CD8-positive, alpha-beta memory T cell (primary cell): ENCODE results near the gene ZNF230. TPM values are rescaled to one million over a fixed set of nuclear protein-coding genes. Genes with fewer than 3 reads are reported as not detected.

ENCODE experiments used
- CTCF ChIA-PET: fragments of 350-600 bp; sonication (Branson Sonifier 250); formaldehyde crosslinking; loops from one replicate; lab custom pipeline; 2021; ENCODE audit warnings: antibody characterized with exemption; lab: Charles Lee
- POLR2A ChIA-PET: fragments of 350-600 bp; sonication (Branson Sonifier 250); formaldehyde crosslinking; loops from one replicate; lab custom pipeline; 2021; ENCODE audit warnings: antibody characterized with exemption; lab: Charles Lee
- DNase-seq, 5 donors: peaks; one replicate each; pipeline versions ENCODE4 v3.0.0 to v3.0.0-alpha.2; 2020 to 2022; ENCODE audit warnings: mixed read lengths in 1 of 5
- H3K27ac ChIP-seq: one replicate; pipeline ENCODE4 v1.7.0; 2013; ENCODE audit warnings: low read depth, mild to moderate bottlenecking, low read length, moderate library complexity
- H3K27me3 ChIP-seq: 2 replicates; pipeline ENCODE4 v1.7.0; 2013; ENCODE audit warnings: low read length, mild to moderate bottlenecking; ENCODE audit not compliant: insufficient read depth, poor library complexity, severe bottlenecking
- H3K36me3 ChIP-seq: 2 replicates; pipeline ENCODE4 v1.7.0; 2013; ENCODE audit warnings: mild to moderate bottlenecking, low read length, moderate library complexity; ENCODE audit not compliant: insufficient read depth
- H3K4me1 ChIP-seq: 2 replicates; pipeline ENCODE4 v1.7.0; 2013; ENCODE audit warnings: mild to moderate bottlenecking, low read length, moderate library complexity; ENCODE audit not compliant: insufficient read depth
- H3K4me3 ChIP-seq: 2 replicates; pipeline ENCODE4 v1.7.0; 2013; ENCODE audit warnings: mild to moderate bottlenecking, low read length
- H3K9me3 ChIP-seq: 2 replicates; pipeline ENCODE4 v1.7.0; 2013; ENCODE audit warnings: mild to moderate bottlenecking, low read length
- H3K27ac Mint-ChIP-seq, 8 donors: one replicate each; pipeline ENCODE4 v1.8.0; 2020 to 2021; ENCODE audit warnings: mixed read lengths in 8 of 8, mild to moderate bottlenecking in 6 of 8, inconsistent platforms in 3 of 8, moderate library complexity in 3 of 8
- H3K27me3 Mint-ChIP-seq, 2 donors: one replicate each; pipeline ENCODE4 v1.8.0; 2020 to 2021; ENCODE audit warnings: mixed read lengths in 2 of 2, mild to moderate bottlenecking in 1 of 2, moderate library complexity in 1 of 2
- H3K36me3 Mint-ChIP-seq, 3 donors: one replicate each; pipeline ENCODE4 v1.8.0; 2020 to 2021; ENCODE audit warnings: mixed read lengths in 3 of 3, inconsistent platforms in 1 of 3, mild to moderate bottlenecking in 1 of 3
- H3K4me1 Mint-ChIP-seq, 3 donors: one replicate each; pipeline ENCODE4 v1.8.0; 2020 to 2021; ENCODE audit warnings: mixed read lengths in 3 of 3, inconsistent platforms in 1 of 3, mild to moderate bottlenecking in 1 of 3
- H3K4me3 Mint-ChIP-seq, 7 donors: one replicate each; pipeline ENCODE4 v1.8.0; 2020 to 2021; ENCODE audit warnings: mixed read lengths in 7 of 7, mild to moderate bottlenecking in 6 of 7, moderate library complexity in 4 of 7, inconsistent platforms in 2 of 7
- H3K9me3 Mint-ChIP-seq, 5 donors: one replicate each; pipeline ENCODE4 v1.8.0; 2020 to 2022; ENCODE audit warnings: mixed read lengths in 5 of 5, mild to moderate bottlenecking in 3 of 5, moderate library complexity in 2 of 5, inconsistent platforms in 1 of 5
- polyA plus RNA-seq: library from polyadenylated mRNA; unstranded; fragments of 300-500 nt; fragmentation: Illumina TruSeq; gene quantifications from one replicate; pipeline ENCODE4 v1.2.3, GENCODE V29; 2021
- total RNA-seq, 2 experiments: library from RNA; stranded (reverse); gene quantifications; one replicate each; pipeline ENCODE4 v1.2.3, GENCODE V29; 2021

Gene ZNF230
- total and polyA plus RNA-seq, 3 experiments from 2014 or later, result 3.4 to 4.9 (median 3.9) TPM

- H3K27me3 Mint-ChIP-seq, result no peaks in the 10 kb centered on the region
- DNase-seq, result peak; percentile 50 to 77 (median 64)
- POLR2A ChIA-PET, result interaction anchor here (1.4 kb wide), 1 partner anchor 18 kb away, joined by 3 read pairs; no protein-coding TSS in a partner anchor
- H3K4me1 Mint-ChIP-seq, result peaks cover 15 to 26% (median 15%) of the 10 kb centered on the region in 3 donors
- H3K27ac Mint-ChIP-seq, result peak within 1 kb of the TSS; percentile 43 to 99 (median 95)
- peaks cover 0 to 8% (median 3%) of the 10 kb centered on the region in 5 donors for H3K9me3 Mint-ChIP-seq
- Histone ChIP-seq H3K27ac (peak within 1 kb of the TSS; percentile 39), H3K27me3 (no peaks in the 10 kb centered on the region), H3K9me3 (no peaks in the 10 kb centered on the region), H3K36me3 (no peaks in the 10 kb centered on the region), H3K4me3 (peak within 1 kb of the TSS; percentile 92), H3K4me1 (peaks cover 6% of the 10 kb centered on the region)
- CTCF ChIA-PET, result no interaction called here
- H3K36me3 Mint-ChIP-seq, result peaks cover 10 to 28% (median 23%) of the 10 kb centered on the region in 3 donors
- peak within 1 kb of the TSS; percentile 89 to 99 (median 98) for H3K4me3 Mint-ChIP-seq
Measured at GRCh38 chr19:43983912-43984686, 18.7 kb upstream of the ZNF230 start, which contains the start of gene ZNF155. ZNF155 (plus strand) TSS chr19:43984188; CDS start chr19:43988544, 4,356 bp downstream.

GRCh38 chr19:43984687-43985000, 18.1 kb upstream of the ZNF230 start:
- Mint-ChIP-seq H3K9me3 (peaks cover 0 to 6% (median 3%) of the 10 kb centered on the region in 5 donors), H3K27ac (peak overlapping the region in 7 of 8 donors; percentile 43 to 99 (median 95)), H3K27me3 (no peaks in the 10 kb centered on the region), H3K36me3 (peaks cover 15 to 31% (median 29%) of the 10 kb centered on the region in 3 donors), H3K4me3 (peak overlapping the region; percentile 89 to 99 (median 98)), H3K4me1 (peaks cover 15 to 26% (median 15%) of the 10 kb centered on the region in 3 donors)
- Histone ChIP-seq H3K4me3 (peak overlapping the region; percentile 92), H3K4me1 (peaks cover 6% of the 10 kb centered on the region), H3K36me3 (peaks cover 4% of the 10 kb centered on the region), H3K27me3 (no peaks in the 10 kb centered on the region), H3K9me3 (no peaks in the 10 kb centered on the region), H3K27ac (no peak overlapping the region)
- ChIA-PET CTCF (no interaction called here), POLR2A (interaction anchor here (1.4 kb wide), 1 partner anchor 17 kb away, joined by 3 read pairs; no protein-coding TSS in a partner anchor)
- no peak for DNase-seq

GRCh38 chr19:43997631-43998290, 5.0 kb upstream of the ZNF230 start:
- H3K4me1 Mint-ChIP-seq, result peaks cover 10% of the 10 kb centered on the region in 3 donors
- H3K36me3 ChIP-seq, result peaks cover 23% of the 10 kb centered on the region
- peaks cover 7% of the 10 kb centered on the region for H3K4me1 ChIP-seq
- POLR2A ChIA-PET, result no interaction called here
- CTCF ChIA-PET, result no interaction called here
- H3K36me3 Mint-ChIP-seq, result peaks cover 39 to 65% (median 56%) of the 10 kb centered on the region in 3 donors
- H3K27me3 Mint-ChIP-seq, result peaks cover 0 to 1% of the 10 kb centered on the region in 2 donors
- no peak overlapping the region for H3K4me3 Mint-ChIP-seq
- H3K27me3 ChIP-seq, result no peaks in the 10 kb centered on the region
- H3K27ac ChIP-seq, result no peak overlapping the region
- no peak for DNase-seq
- no peak overlapping the region for H3K27ac Mint-ChIP-seq
- peaks cover 21 to 48% (median 27%) of the 10 kb centered on the region in 5 donors for H3K9me3 Mint-ChIP-seq
- no peak overlapping the region for H3K4me3 ChIP-seq
- peaks cover 3% of the 10 kb centered on the region for H3K9me3 ChIP-seq

DNA sequence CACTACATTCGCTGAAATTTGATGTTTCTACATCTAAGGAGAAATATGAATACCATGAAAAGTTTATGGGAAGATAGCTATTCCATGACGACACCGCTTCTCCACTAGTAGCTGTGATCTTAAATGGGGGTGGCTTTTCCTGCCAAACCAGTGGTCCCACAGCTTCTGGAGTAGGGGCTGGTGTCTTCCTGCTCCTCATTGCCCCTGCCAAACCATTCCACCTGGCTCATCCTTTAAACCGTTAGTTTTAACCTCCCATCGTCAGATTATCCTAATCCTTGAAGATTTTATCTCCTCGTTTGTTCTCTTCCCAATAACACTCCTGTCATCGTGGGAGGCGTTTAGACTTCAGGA, 568 bp upstream of the ZNF230 start:
- no peak for DNase-seq
- H3K27ac Mint-ChIP-seq, result peak overlapping the region; percentile 88 to 99 (median 98)
- H3K27me3 ChIP-seq, result no peaks in the 10 kb centered on the region
- H3K36me3 Mint-ChIP-seq, result peaks cover 22 to 41% (median 36%) of the 10 kb centered on the region in 3 donors
- H3K4me3 ChIP-seq, result peak overlapping the region; percentile 85
- H3K27ac ChIP-seq, result peak overlapping the region; percentile 69
- H3K27me3 Mint-ChIP-seq, result peaks cover 0 to under 1% of the 10 kb centered on the region in 2 donors
- H3K4me1 Mint-ChIP-seq, result peaks cover 19 to 23% (median 22%) of the 10 kb centered on the region in 3 donors
- H3K9me3 ChIP-seq, result peaks cover 3% of the 10 kb centered on the region
- peaks cover 26 to 40% (median 28%) of the 10 kb centered on the region in 5 donors for H3K9me3 Mint-ChIP-seq
- ChIA-PET CTCF (no interaction called here), POLR2A (interaction anchor here (1.1 kb wide), 1 partner anchor 18 kb away, joined by 3 read pairs; the partner anchor contains the start of gene ZNF155)
- H3K4me3 Mint-ChIP-seq, result peak overlapping the region; percentile 98 to 100 (median 99)
- peaks cover 17% of the 10 kb centered on the region for H3K4me1 ChIP-seq
- peaks cover 7% of the 10 kb centered on the region for H3K36me3 ChIP-seq

- ChIA-PET POLR2A (interaction anchor here (1.1 to 1.5 kb wide), 2 partner anchors 22 to 203 kb away, joined by 3 read pairs; no protein-coding TSS in a partner anchor), CTCF (interaction anchor here (0.6 kb wide), 1 partner anchor 549 kb away, joined by 3 read pairs; no protein-coding TSS in a partner anchor)
- Mint-ChIP-seq H3K27me3 (no peaks in the 10 kb centered on the region), H3K4me3 (peak overlapping the region; percentile 98 to 100 (median 99)), H3K27ac (peak overlapping the region; percentile 88 to 99 (median 98)), H3K36me3 (peaks cover 27 to 42% (median 40%) of the 10 kb centered on the region in 3 donors), H3K9me3 (peaks cover 29 to 40% (median 31%) of the 10 kb centered on the region in 5 donors), H3K4me1 (peaks cover 19 to 24% (median 23%) of the 10 kb centered on the region in 3 donors)
- Histone ChIP-seq H3K27me3 (no peaks in the 10 kb centered on the region), H3K9me3 (peaks cover 12% of the 10 kb centered on the region), H3K4me3 (peak overlapping the region; percentile 85), H3K4me1 (peaks cover 17% of the 10 kb centered on the region), H3K27ac (peak overlapping the region; percentile 69), H3K36me3 (peaks cover 21% of the 10 kb centered on the region)
- peak in 1 of 5 donors; percentile 14 for DNase-seq
Measured at GRCh38 chr19:44003461-44004009, 778 bp downstream of the ZNF230 start.

- H3K4me1 Mint-ChIP-seq, result peaks cover 19 to 24% (median 23%) of the 10 kb centered on the region in 3 donors
- ChIA-PET POLR2A (no interaction called here), CTCF (no interaction called here)
- no peak overlapping the region for H3K27ac Mint-ChIP-seq
- Histone ChIP-seq H3K4me1 (peaks cover 17% of the 10 kb centered on the region), H3K9me3 (peaks cover 32% of the 10 kb centered on the region), H3K4me3 (no peak overlapping the region), H3K36me3 (peaks cover 43% of the 10 kb centered on the region), H3K27me3 (no peaks in the 10 kb centered on the region), H3K27ac (no peak overlapping the region)
- DNase-seq, result no peak
- peaks cover 41 to 55% (median 52%) of the 10 kb centered on the region in 5 donors for H3K9me3 Mint-ChIP-seq
- peaks cover 48 to 64% (median 63%) of the 10 kb centered on the region in 3 donors for H3K36me3 Mint-ChIP-seq
- peak overlapping the region in 1 of 7 donors; percentile 49 for H3K4me3 Mint-ChIP-seq
- no peaks in the 10 kb centered on the region for H3K27me3 Mint-ChIP-seq
Measured at GRCh38 chr19:44005973-44006372, 3.2 kb downstream of the ZNF230 start.

GRCh38 chr19:44007473-44007872, 4.7 kb downstream of the ZNF230 start:
- H3K9me3 ChIP-seq, result peaks cover 45% of the 10 kb centered on the region
- Mint-ChIP-seq H3K27ac (no peak overlapping the region), H3K4me3 (peak overlapping the region in 2 of 7 donors; percentile 13 to 70), H3K36me3 (peaks cover 53 to 75% (median 72%) of the 10 kb centered on the region in 3 donors), H3K27me3 (no peaks in the 10 kb centered on the region), H3K4me1 (peaks cover 12 to 17% (median 16%) of the 10 kb centered on the region in 3 donors), H3K9me3 (peaks cover 53 to 65% (median 63%) of the 10 kb centered on the region in 5 donors)
- H3K4me1 ChIP-seq, result peaks cover 11% of the 10 kb centered on the region
- no peaks in the 10 kb centered on the region for H3K27me3 ChIP-seq
- ChIA-PET POLR2A (no interaction called here), CTCF (no interaction called here)
- DNase-seq, result no peak
- peaks cover 52% of the 10 kb centered on the region for H3K36me3 ChIP-seq
- H3K27ac ChIP-seq, result no peak overlapping the region
- H3K4me3 ChIP-seq, result no peak overlapping the region
